GM12891 (cell line): ENCODE measurements around the gene BLTP3B.

Source experiments
- POLR2A ChIP-seq: IDR thresholded peaks from 2 replicates; pipeline ENCODE4 v1.6.1; 2011; ENCODE audit warnings: low read depth, low read length, control low read depth
- POLR2AphosphoS5 ChIP-seq: IDR thresholded peaks from 2 replicates; pipeline ENCODE4 v1.6.1; 2011; ENCODE audit warnings: low read depth, low read length, control low read depth
- TAF1 ChIP-seq: IDR thresholded peaks from 2 replicates; pipeline ENCODE4 v1.6.1; 2011; ENCODE audit warnings: low read depth, low read length, control low read depth

DNA sequence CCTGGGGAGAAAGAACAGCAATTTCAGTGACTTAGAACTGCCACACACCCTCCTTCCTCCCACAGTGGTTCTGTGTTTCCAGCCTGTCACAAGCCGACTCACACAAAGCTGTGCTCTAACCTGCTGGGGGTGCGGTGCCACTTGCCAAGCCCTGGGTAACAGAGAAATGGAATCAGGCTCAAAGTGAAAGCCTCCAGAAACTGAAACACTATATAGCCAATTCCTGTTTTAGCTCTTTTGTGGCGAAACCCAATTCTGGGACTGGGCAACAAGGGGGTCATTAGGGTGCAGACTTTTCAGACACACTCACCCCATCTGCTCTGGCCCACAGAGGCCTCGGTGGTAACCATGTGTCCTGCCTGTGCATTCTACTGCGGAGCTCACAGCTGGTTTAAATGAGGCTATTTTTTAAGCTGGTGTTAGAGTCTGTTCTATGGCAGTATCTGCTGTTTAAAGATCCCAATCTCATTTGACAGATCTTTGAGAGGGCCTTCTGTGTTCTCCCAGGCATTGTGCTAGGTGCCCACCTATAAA lies 42.8 kb upstream of the BLTP3B start:
- TF ChIP-seq POLR2AphosphoS5 (no peak), TAF1 (no peak), POLR2A (no peak)
